ENCODE results near the gene RLN3. TPM values are rescaled to one million over a fixed set of nuclear protein-coding genes. Genes with fewer than 3 reads are reported as not detected.
A peak's percentile ranks its signal among the peaks of the same experiment; 100 is the strongest.

The RLN3 gene
- total RNA-seq, 1 donor from 2014 or later = not detected

DNA sequence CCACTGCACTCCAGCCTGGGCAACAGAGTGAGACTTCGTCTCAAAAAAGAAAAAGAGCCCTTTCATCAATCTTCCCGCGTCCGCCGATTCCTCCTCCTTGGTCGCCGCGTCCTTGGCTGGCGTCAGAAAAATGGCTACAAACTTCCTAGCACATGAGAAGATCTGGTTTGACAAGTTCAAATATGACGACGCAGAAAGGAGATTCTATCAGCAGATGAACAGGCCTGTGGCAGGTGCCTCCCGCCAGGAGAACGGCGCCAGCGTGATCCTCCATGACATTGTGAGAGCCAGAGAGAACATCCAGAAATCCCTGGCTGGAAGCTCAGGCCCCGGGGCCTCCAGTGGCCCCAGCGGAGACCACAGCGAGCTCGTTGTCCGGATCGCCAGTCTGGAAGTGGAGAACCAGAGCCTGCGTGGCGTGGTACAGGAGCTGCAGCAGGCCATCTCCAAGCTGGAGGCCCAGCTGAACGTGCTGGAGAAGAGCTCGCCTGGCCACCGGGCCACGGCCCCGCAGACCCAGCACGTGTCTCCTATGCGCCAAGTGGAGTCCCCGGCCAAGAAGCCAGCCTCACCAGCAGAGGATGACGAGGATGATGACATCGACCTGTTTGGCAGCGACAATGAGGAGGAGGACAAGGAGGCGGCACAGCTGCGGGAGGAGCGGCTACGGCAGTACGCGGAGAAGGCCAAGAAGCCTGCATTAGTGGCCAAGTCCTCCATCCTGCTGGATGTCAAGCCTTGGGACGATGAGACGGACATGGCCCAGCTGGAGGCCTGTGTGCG is 42.5 kb downstream of the RLN3 start:
- no peak overlapping the region for H3K4me3 Mint-ChIP-seq (ENCODE audit: unreplicated experiment)
- TF ChIP-seq, protein P1, sequence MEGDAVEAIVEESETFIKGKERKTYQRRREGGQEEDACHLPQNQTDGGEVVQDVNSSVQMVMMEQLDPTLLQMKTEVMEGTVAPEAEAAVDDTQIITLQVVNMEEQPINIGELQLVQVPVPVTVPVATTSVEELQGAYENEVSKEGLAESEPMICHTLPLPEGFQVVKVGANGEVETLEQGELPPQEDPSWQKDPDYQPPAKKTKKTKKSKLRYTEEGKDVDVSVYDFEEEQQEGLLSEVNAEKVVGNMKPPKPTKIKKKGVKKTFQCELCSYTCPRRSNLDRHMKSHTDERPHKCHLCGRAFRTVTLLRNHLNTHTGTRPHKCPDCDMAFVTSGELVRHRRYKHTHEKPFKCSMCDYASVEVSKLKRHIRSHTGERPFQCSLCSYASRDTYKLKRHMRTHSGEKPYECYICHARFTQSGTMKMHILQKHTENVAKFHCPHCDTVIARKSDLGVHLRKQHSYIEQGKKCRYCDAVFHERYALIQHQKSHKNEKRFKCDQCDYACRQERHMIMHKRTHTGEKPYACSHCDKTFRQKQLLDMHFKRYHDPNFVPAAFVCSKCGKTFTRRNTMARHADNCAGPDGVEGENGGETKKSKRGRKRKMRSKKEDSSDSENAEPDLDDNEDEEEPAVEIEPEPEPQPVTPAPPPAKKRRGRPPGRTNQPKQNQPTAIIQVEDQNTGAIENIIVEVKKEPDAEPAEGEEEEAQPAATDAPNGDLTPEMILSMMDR (IDR thresholded peaks at IDR 0.05) = no peak
- H3K36me3 Mint-ChIP-seq (ENCODE audit: unreplicated experiment) = no peaks in the 10 kb centered on the region
- peaks cover 22% of the 10 kb centered on the region for H3K4me1 Mint-ChIP-seq (ENCODE audit: unreplicated experiment)
- H3K9me3 Mint-ChIP-seq (ENCODE audit: unreplicated experiment) = no peaks in the 10 kb centered on the region
- no peak for DNase-seq (ENCODE audit: extremely low spot score, unreplicated experiment)
- H3K27ac Mint-ChIP-seq (ENCODE audit: unreplicated experiment) = no peak overlapping the region
- H3K27me3 Mint-ChIP-seq (ENCODE audit: unreplicated experiment) = peaks cover 7% of the 10 kb centered on the region

DNA sequence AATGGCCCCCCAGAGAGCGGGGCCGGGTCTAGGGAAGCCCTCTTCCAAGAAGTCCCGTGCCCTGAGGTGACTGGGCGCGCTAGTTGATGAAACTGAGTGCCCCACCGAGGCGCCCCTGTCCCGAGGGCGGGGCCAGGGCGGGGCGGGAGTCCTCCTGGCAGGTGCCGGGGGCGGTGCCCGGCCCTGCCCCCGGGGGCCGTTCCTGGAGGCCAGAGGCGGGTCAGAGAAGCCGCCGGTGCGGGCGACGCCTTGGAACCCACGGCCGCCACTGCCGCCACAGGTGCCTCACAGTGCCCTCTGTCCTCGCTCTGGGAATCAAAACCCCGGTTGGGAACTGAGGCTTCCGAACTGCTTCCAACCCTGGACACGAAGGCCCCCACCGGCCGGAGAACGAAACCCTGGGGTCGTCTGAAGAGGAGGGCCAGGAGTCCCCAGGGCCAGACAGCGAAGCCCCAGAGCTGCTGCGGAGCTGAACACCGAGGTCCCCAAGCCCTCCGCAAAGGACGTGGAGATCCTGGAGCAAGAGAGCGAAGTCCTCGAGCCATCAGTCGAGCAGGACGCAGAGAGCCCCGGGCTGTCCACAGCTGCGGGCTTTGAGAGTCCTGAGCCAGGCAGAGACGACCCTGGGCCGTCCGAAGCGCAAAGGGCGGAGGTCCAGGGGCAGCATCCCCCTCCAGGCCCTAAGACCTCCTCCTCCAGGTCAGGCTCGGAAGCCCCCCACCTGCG is 44.8 kb downstream of the RLN3 start, which contains the start of gene MISP3:
Gene MISP3, plus strand, starts transcription at position 252 of the 726 bp plus-strand sequence. CDS start 524 bp downstream, outside the sequence.
- no peak for DNase-seq (ENCODE audit: extremely low spot score, unreplicated experiment)
- H3K27me3 Mint-ChIP-seq (ENCODE audit: unreplicated experiment) = no peaks in the 10 kb centered on the region
- H3K4me1 Mint-ChIP-seq (ENCODE audit: unreplicated experiment) = peaks cover 22% of the 10 kb centered on the region
- peak within 1 kb of the TSS; percentile 65 for H3K27ac Mint-ChIP-seq (ENCODE audit: unreplicated experiment)
- H3K36me3 Mint-ChIP-seq (ENCODE audit: unreplicated experiment) = no peaks in the 10 kb centered on the region
- peak within 1 kb of the TSS; percentile 91 for H3K4me3 Mint-ChIP-seq (ENCODE audit: unreplicated experiment)
- no peaks in the 10 kb centered on the region for H3K9me3 Mint-ChIP-seq (ENCODE audit: unreplicated experiment)
- TF ChIP-seq, protein P1 (IDR thresholded peaks at IDR 0.05) = no peak

DNA sequence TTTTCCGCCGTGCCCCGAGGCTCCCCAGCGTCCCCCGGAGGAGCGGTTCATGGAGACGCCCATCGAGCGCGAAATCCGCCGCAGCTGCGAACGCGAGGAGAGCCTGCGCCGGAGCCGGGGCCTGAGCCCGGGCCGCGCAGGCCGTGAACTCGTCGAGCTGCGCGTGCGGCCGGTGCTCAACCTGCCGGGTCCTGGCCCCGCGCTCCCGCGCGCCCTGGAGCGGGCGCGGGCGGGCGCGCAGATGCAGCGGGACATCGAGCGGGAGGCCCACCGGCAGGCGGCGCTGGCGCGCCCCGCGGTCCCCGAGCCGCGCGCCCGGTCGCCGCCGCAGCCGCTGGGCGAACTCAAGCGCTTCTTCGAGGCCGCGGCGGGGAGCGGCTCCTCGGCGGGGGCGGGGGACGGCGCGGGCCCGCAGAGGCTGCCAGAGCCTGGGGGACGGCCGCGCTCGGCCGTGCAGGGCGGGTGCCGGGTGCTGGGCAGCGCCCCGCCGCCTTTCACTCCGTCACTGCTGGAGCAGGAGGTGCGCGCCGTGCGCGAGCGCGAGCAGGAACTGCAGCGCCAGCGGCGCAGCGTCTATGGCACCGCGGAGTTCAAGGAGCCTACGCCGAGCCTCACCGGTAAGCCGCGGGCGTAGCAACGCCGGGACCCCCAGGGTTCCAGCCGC is 45.4 kb downstream of the RLN3 start:
- peak overlapping the region; percentile 91 for H3K4me3 Mint-ChIP-seq (ENCODE audit: unreplicated experiment)
- H3K36me3 Mint-ChIP-seq (ENCODE audit: unreplicated experiment) = no peaks in the 10 kb centered on the region
- DNase-seq (ENCODE audit: extremely low spot score, unreplicated experiment) = peak; percentile 89
- TF ChIP-seq, protein P1 (IDR thresholded peaks at IDR 0.05) = peak; percentile 59
- no peaks in the 10 kb centered on the region for H3K9me3 Mint-ChIP-seq (ENCODE audit: unreplicated experiment)
- H3K4me1 Mint-ChIP-seq (ENCODE audit: unreplicated experiment) = peaks cover 22% of the 10 kb centered on the region
- H3K27me3 Mint-ChIP-seq (ENCODE audit: unreplicated experiment) = no peaks in the 10 kb centered on the region
- peak overlapping the region; percentile 79 for H3K27ac Mint-ChIP-seq (ENCODE audit: unreplicated experiment)

DNA sequence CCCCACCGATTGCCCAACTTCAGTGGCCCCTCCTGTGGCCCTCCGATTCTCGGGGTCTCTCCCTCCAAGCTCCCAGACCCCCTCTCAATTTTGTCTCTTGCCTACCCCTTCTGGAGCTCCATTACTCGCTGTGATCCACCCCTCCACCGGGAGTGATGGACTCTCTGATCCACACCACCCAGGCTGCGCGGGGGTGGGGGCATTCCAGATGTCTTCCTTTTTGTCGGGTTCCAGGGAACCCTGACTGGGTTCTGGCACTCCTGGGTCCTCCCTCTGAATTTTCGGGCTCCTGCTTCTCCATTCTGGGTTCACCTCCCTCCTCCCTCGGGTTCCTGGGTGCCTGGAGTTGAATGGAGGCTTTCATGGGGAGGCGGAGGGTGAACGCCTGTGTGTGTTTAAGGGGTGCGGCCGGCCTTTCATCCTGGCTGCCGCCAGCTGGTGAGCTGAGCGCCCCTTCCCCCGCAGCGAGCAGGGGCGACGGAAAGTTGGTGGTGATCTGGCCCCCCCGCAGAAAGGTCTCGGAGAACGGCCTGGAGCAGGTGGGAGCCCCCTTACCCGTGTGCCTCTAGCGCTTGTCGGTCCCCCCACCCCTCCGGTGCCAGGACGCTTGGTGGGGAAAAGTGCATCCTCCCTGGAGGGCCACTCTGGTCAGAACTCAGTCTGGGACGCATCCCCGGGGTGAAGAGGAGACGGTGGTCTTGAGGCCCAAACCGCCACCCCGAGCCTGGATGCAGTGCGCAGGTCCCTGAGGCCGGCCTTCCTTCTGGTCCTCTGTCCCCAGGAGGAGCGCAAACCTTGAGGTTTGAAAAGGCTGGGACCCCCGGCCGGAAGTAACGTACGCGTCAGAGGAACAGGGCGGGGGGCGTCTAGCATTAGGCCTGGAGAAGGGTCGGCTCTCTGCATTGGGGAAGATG is 46.2 kb downstream of the RLN3 start:
- no peaks in the 10 kb centered on the region for H3K36me3 Mint-ChIP-seq (ENCODE audit: unreplicated experiment)
- no peak for DNase-seq (ENCODE audit: extremely low spot score, unreplicated experiment)
- H3K4me3 Mint-ChIP-seq (ENCODE audit: unreplicated experiment) = peak overlapping the region; percentile 91
- no peaks in the 10 kb centered on the region for H3K9me3 Mint-ChIP-seq (ENCODE audit: unreplicated experiment)
- H3K4me1 Mint-ChIP-seq (ENCODE audit: unreplicated experiment) = peaks cover 22% of the 10 kb centered on the region
- no peaks in the 10 kb centered on the region for H3K27me3 Mint-ChIP-seq (ENCODE audit: unreplicated experiment)
- TF ChIP-seq, protein P1 (IDR thresholded peaks at IDR 0.05) = no peak
- peak overlapping the region; percentile 79 for H3K27ac Mint-ChIP-seq (ENCODE audit: unreplicated experiment)

Data from osteocyte (in vitro differentiated cells).